DMS153 treated with DMSO at 0.1 percent for 48 hours (cell line): ENCODE measurements around the gene BRF1.
A peak's percentile ranks its signal among the peaks of the same experiment; 100 is the strongest.

Experiments
- DNase-seq: peaks from one replicate; lab custom pipeline; 2025; ENCODE audit not compliant: unreplicated experiment; lab: John Stamatoyannopoulos, UW

BRF1 gene

DNA sequence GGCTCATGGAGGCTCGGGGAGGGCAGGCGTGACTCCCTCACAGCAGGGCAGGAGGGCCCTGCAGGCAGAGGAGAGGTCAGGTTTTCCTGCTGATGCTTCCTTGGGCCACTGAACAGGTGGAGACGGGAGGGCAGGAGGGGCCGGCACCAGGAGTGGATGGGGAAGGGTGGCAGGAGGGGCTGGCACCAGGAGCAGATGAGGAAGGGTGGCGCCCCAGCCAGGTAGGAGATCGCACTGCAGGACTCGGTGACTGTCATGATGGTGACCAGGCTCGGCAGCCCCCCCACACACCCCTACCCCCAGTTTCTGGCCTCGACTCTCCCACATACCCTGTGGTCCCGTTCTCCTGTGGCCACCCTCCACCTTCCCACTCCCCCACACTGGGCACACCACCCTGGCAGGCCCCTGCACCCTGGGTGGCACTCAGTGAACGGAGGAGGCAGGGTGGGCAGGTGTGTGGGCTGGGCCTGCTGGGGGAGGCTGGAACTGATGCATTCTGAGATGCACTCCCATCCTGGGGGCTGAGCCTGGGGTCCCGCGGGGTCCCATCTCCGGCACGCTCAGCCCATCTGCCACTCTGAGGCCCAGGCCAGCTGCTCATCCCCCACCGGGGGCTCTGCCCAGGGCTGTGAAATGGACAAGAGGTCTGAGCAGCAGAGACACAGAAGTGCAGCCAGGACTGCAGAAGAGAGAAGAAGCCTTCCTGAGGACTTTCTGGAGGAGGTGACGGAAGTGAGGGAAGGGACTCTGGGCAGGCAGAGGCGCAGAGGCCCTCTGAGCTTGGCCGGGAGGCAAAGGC, 122.5 kb downstream of the BRF1 start:
- no peak for DNase-seq

DNA sequence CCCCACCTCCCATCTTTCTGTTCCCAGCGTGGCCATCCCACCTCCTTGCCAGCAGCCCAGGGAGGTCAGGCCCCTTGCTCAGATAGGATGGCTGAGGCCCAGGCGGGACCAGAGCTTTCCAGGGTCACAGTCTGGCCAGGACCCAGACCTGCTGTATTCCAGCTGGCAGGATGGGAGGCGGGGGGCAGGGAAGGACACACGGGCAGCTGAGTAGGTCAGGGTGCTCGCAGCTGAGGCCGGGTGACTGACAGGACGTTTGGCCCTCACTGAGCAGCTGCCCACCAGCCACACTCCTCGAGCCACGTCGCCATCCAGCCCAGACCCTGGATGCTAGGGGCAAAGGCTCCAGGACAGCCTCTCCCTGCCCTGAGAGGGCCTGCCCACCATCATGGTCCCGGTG, 123.7 kb downstream of the BRF1 start:
- no peak for DNase-seq

- DNase-seq, result no peak
Observed at GRCh38 chr14:105176513-105176912, 124.3 kb downstream of the BRF1 start.

- DNase-seq, result no peak
Observed at GRCh38 chr14:105173901-105174894, 126.6 kb downstream of the BRF1 start.

GRCh38 chr14:105173145-105173544, 127.7 kb downstream of the BRF1 start:
- DNase-seq, result no peak

DNA sequence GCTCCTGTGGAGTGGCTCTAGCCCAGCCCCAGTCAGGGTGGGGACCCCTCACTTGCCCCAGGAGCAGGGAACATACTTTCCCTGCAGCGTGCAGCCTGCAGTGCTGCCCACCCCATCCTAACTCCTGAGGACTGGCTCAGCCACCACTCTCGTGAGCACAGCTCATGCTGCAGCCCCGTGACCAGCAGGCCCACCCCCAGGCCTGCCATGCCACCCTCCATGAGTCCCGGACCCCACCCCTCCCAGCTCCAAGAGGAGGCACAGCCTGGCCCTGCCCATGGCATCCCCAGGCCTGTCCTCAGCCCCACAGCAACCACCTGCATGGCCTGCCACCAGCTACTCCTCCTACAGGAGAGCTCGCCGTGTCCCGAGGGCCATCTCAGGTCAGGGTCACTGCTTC, 128.3 kb downstream of the BRF1 start:
- DNase-seq, result no peak

GRCh38 chr14:105171004-105171673, 129.7 kb downstream of the BRF1 start:
- DNase-seq, result peak; percentile 39

DNA sequence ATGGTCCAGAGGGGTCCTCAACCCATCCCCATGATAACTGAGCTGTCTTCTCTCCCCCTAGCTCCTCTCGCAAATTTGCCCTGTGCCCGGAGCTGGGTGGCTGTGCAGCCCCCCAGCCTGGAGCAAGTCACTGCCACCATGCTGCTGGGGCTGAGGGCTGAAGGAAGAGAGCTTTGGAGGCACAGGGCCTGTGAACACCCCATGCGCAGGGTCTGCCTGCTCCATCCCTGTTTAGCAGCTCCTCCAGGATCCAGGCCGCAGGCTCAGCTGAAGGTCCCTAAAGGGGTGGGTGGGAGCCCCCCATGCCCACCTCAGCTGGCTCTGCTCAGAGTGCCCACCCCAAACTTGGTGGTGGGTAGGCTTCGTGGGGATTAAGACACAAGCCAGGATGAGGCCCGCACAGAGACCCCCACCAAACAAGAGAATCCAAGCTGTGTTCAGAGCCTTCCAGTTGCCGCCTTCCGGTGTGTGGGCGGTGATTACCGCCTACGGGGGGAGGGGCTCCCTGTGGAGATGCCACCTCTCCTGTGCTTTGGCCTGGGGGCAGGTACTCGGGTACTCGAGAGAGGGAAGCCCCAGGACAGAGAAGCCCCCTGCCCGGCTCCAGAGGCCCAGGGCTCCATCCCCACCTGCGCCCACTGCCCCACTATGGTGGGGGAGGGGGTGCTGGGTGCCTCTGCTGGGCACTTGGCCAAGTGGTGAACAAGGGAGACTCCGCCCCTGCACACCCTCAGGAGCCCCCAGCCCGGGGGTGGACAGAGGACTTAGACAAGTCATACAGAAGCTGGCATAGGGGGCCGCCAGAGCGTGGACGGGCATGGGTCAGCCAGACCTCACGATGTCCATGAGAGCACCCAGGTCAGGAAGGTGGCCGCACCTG, 130.8 kb downstream of the BRF1 start:
- DNase-seq, result no peak

GRCh38 chr14:105168979-105169507, 131.8 kb downstream of the BRF1 start:
- no peak for DNase-seq

DNA sequence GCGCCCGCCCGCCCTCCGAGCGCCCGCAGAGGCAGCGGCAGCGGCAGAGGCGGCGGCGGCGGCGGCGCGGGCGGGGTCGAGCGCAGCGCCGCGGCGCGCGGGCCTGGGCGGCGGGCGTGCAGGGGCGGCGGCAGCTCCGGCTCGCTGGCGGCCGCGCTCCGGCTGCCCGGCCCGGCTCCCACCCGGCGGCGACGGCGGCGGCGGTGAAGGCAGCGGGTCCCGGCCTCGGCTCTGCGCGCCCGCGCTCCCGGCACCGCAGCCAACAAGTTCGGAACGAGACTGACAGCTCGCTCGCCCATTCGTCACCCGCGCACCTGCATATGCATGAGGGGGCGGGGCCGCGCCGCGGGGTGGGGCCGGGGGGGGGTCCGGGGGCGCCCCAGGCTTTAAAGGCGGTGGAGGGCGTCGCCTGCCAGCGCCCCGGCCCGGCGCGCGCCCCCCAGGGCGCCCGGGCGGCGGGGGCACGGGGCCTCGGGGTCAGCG, 132.3 kb downstream of the BRF1 start, which contains the start of gene JAG2:
JAG2 (minus strand) TSS at position 281 of the 483 bp plus-strand sequence. CDS start 356 bp downstream, outside the sequence.
- DNase-seq, result no peak

GRCh38 chr14:105168093-105168420, 132.7 kb downstream of the BRF1 start:
- no peak for DNase-seq

- DNase-seq, result no peak
Observed at GRCh38 chr14:105167303-105168092, 133.3 kb downstream of the BRF1 start.

GRCh38 chr14:105166571-105167302, 134.1 kb downstream of the BRF1 start:
- no peak for DNase-seq

DNA sequence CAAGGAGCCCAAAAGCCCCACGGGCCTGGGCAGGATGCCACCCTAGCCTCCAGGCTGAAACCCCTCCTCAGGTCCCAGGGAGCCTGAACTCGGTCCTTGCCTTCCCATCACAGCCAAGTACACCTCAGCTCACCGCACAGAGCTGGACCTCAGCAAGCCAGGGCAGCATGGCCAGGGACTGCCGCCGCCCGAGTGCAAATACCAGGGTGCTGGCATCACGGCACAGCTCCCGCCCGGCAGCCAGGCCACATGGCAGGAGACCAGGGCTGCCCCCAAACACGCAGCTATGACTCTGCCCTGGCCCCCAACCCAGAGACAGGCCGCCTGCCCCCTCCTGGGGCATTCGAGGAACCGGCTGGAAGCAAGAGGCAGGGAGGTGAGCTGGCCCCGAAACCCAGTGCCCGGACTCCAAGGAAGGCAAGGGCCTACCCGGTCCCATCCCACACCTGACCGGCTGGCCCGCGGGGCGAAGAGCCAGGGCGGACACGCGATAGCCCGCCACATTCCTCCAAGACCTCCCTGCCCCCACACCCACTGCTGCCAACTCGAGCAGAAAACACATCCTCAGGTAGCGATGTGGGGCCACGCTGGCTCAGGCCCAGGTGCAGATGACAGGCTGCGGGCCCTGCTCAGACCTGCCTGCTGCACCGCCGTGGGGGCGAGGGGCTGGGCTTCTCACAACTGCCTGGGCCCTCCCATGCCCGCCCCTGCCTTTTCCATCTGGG, 134.9 kb downstream of the BRF1 start:
- no peak for DNase-seq

DNA sequence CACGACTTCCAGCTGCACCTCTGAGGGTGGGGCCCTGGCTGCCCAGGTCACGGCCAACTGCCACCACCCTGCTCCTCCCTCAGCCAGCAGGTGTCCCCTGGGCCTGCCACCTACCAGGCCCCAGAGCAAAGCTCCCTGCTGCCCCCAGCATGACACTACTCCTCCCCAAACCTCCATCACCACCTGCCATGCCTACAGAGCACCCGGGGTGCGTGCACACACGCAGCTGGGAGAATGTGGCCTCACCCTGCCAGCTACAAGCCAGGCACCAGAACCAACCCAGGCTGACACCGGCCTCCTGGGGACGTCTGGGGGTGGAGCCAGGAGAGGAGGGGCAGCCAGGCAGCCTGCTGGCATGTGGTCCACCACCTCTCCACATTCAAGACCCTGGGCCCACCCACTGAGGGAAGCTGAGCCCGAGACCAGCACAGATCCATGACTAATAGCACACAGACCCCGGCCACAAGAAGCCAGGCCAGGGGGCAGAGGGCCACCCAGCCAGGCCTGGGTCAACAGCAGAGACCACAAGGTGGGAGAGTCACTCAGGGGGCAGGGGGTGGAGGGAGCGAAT, 135.6 kb downstream of the BRF1 start:
- DNase-seq, result no peak

DNA sequence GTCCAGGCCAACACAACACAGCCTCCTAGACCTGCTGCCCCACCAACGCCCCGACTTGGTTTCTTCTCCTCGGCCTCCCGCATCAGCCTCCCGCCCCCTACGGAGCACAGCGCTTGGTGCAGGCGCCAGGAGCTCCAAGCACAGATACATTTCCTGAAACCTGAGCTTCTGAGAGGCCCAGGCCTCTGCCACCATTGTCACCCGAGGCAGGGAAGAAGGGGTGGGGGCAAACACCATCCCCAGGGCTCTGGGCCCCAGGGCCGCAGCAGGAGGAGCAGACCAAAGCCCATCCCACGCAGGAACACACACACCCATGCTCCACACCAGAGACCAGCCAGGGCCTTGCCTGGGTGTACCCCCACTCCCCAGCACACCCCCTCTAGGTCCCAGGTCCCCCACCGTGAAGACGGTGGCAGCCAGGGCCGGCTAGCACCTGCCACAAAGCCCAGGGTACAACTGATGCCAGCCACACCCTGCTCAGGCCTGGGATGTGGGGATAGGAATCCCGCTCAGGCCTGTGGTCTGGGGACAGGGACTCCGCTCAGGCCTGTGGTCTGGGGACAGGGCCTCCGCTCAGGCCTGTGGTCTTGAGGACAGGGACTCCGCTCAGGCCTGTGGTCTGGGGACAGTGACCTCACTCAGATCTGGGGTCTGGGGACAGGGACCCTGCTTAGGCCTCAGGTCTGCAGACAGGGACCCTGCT, 137.6 kb downstream of the BRF1 start:
- peak; percentile 27 for DNase-seq

GRCh38 chr14:105162669-105162979, 138.2 kb downstream of the BRF1 start:
- no peak for DNase-seq
